Smooth muscle cell of the brain vasculature (primary cell): ENCODE data around the gene NCAPD2.

Experiments
- DNase-seq: peaks from one replicate; pipeline ENCODE4 v3.0.0-alpha.2; 2012; ENCODE audit warnings: low read depth, low spot score

Gene NCAPD2

GRCh38 chr12:6493497-6494257 is at the start of gene NCAPD2:
TSS of gene NCAPD2 (plus strand) at chr12:6494102. CDS start at chr12:6495099, 997 bp downstream.
- peak; percentile 91 for DNase-seq

GRCh38 chr12:6444704-6445688 is 48.9 kb upstream of the NCAPD2 start, which contains the start of gene CD27:
TSS of gene CD27 (plus strand) at chr12:6444955. CDS start at chr12:6445096, 141 bp downstream.
- no peak for DNase-seq

DNA sequence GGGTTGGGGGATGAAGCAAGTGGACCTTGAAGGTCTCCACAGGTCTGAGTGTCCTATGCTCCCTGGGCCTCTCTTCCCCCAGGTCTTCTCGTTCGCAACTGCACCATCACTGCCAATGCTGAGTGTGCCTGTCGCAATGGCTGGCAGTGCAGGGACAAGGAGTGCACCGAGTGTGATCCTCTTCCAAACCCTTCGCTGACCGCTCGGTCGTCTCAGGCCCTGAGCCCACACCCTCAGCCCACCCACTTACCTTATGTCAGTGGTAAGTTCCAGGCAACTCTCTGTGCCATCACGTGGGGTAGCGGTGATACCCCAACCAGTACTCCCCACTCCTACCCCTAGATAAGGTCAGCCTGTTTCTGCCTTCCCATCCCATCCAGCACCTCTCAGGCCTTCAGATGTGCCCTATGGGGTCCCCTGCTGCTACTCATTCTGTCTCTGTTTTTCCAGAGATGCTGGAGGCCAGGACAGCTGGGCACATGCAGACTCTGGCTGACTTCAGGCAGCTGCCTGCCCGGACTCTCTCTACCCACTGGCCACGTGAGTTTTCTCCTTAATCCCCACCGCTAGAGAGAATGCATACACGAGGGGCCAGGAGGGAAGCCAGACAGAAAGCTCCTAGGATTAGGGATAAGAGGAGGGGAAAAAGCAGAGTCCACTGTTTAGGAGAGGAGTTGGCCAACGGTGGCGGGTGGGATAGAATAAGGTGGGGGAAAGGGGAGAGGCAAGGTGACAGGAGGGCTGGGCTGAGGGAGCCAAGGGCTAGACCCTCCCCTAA is 43.6 kb upstream of the NCAPD2 start:
- DNase-seq = no peak

GRCh38 chr12:6450869-6451347 is 43.0 kb upstream of the NCAPD2 start:
- no peak for DNase-seq

- peak; percentile 46 for DNase-seq
Measured at GRCh38 chr12:6451348-6452244, 42.3 kb upstream of the NCAPD2 start, which contains the start of gene TAPBPL. TSS of gene TAPBPL (plus strand) at chr12:6452042. CDS start at chr12:6452249, 207 bp downstream.

GRCh38 chr12:6452245-6452943 is 41.5 kb upstream of the NCAPD2 start:
- DNase-seq = no peak

DNA sequence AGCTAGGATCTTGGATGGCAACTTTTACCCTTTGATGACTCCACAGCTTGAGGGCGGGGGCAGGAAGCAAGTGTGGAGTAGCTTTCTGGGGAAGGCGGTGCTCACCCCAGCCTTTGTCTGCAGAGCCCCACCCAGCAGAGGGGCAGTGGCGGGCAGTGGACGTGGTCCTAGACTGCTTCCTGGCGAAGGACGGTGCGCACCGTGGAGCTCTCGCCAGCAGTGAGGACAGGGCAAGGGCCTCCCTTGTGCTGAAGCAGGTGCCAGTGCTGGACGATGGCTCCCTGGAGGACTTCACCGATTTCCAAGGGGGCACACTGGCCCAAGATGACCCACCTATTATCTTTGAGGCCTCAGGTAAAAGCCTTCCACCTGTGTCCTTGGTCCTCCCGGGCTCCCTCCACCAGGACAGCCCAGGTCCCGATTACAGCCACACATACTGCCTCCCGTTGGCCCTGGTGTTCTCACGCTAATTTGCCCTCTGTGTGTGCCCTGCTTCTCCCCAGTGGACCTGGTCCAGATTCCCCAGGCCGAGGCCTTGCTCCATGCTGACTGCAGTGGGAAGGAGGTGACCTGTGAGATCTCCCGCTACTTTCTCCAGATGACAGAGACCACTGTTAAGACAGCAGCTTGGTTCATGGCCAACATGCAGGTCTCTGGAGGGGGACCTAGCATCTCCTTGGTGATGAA is 40.8 kb upstream of the NCAPD2 start:
- DNase-seq = no peak

DNA sequence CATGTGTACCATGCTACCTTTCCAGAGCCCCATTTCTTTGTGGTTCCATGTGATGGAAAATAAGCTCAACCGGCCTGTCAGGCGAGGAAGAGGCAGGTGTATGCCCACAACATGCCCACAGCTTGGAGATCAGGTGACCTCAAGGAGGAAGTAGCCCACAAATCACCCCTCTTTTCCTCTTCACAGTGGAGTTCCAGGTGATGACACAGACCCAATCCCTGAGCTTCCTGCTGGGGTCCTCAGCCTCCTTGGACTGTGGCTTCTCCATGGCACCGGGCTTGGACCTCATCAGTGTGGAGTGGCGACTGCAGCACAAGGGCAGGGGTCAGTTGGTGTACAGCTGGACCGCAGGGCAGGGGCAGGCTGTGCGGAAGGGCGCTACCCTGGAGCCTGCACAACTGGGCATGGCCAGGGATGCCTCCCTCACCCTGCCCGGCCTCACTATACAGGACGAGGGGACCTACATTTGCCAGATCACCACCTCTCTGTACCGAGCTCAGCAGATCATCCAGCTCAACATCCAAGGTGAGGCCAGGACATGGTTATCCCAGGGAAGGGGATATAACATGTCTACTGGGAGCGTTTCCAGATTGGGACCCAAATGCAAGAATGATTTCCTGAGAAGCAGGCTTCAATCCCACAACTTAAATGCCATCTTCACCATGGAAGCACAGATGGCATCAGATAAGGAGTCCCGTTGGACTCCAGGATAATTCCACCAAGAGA is 36.5 kb upstream of the NCAPD2 start:
- DNase-seq = no peak

GRCh38 chr12:6458281-6459003 is 35.5 kb upstream of the NCAPD2 start:
- no peak for DNase-seq

DNA sequence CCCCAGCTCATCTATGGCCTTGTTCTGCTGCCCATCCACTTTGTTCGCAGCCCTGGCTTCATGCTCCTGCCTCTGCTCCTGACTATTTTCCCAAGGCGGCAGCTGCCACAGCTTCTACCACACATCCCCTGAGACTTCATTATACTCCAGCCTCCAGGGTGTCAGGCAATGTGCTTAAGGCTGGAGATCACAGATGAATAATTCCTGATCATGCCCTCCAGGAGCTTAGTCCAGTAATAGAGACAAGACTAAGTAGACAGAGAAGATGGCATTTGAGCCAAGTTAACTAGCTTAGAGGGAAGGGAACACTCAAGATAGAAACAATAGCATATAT is 34.9 kb upstream of the NCAPD2 start:
- no peak for DNase-seq

- no peak for DNase-seq
Measured at GRCh38 chr12:6460751-6461371, 33.0 kb upstream of the NCAPD2 start.

GRCh38 chr12:6461401-6462233 is 32.3 kb upstream of the NCAPD2 start:
- no peak for DNase-seq

- DNase-seq = no peak
Measured at GRCh38 chr12:6462234-6462995, 31.5 kb upstream of the NCAPD2 start.

- no peak for DNase-seq
Measured at GRCh38 chr12:6463216-6463615, 30.7 kb upstream of the NCAPD2 start.

DNA sequence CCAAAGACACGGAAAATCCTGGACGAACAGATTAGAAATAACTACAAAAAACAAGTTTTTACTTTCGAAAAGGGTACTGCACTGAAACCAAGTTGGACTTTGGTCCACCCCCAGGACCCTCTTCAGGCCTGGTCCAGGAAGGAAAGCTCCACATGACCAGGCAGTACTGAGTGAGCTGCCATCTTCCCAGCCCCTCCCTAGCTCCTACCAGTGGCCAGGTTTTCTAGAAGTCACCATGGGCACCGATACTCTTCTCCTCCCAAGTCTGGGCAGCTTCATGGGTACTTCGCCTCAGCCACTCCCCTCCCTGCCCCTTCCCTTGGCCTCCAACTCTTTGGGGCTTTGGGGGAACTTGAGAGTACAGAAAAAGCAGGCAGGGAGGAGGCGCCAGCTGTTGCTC is 30.0 kb upstream of the NCAPD2 start:
- DNase-seq = no peak

DNA sequence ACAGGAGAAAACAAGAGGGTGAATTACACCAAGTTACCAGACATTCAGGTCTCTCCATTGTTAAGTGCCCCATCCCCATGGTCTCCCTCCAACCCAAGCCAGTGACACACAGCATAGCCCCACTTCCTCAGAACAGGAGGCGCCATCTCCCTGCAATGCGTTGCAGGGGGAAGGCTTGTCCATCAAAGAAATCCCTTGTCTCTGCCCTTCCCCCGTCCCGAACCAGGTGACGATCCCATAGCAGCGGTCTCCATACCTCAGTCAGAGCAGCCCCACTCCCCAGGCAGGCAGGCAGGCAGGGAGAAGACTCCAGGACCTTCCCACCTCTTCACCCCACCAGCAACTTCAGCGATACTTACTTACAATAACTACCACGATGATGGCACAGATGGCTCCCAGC is 29.4 kb upstream of the NCAPD2 start:
- DNase-seq = no peak
